Body of pancreas (tissue), 4 donors: ENCODE results near the gene WDFY3.

Source experiments
- POLR2A ChIP-seq, 3 donors: fragments of 450-650 bp; IDR thresholded peaks; one replicate each; pipeline ENCODE4 v1.6.1; 2016; ENCODE audit warnings: antibody characterized with exemption in 3 of 3, mild to moderate bottlenecking in 2 of 3
- TF ChIP-seq, protein P1 (sequence below), 7 experiments: fragments of 450-650 bp in 4 of 7; fragments of 200-600 bp in 3 of 7; sonication (generic) in 3 of 7; IDR thresholded peaks; one replicate each; pipeline ENCODE4 v1.5.1; 2016 to 2019; ENCODE audit warnings: antibody characterized with exemption in 7 of 7

DNA sequence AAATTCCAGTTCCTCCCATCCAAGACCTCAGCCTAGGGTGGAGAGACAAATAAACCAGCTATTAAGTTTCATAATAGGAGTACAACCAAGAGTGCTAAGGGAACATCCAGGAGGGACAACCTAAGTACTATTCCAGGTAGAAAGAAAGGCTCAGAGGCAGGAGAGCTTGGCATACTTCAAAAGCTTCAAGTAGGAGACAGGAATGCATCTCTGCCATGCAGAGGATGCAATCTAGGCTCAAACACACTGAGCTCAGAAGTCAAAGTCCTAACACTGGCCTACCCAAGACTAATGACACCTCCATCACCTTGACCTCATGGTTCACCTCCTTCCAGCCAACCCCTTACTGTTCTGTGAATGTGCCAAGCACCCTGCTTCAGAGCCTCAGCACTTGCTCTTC lies 8.1 kb downstream of the WDFY3 start:
- TF ChIP-seq, protein P1, sequence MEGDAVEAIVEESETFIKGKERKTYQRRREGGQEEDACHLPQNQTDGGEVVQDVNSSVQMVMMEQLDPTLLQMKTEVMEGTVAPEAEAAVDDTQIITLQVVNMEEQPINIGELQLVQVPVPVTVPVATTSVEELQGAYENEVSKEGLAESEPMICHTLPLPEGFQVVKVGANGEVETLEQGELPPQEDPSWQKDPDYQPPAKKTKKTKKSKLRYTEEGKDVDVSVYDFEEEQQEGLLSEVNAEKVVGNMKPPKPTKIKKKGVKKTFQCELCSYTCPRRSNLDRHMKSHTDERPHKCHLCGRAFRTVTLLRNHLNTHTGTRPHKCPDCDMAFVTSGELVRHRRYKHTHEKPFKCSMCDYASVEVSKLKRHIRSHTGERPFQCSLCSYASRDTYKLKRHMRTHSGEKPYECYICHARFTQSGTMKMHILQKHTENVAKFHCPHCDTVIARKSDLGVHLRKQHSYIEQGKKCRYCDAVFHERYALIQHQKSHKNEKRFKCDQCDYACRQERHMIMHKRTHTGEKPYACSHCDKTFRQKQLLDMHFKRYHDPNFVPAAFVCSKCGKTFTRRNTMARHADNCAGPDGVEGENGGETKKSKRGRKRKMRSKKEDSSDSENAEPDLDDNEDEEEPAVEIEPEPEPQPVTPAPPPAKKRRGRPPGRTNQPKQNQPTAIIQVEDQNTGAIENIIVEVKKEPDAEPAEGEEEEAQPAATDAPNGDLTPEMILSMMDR (IDR thresholded peaks at IDR 0.05): no peak
- no peak for TF ChIP-seq POLR2A (IDR thresholded peaks at IDR 0.05)
